Heart left ventricle (tissue), 13 donors: ENCODE measurements around the gene SLX4IP.

Experiments
- CTCF ChIP-seq, 12 donors: fragments of 200-600 bp; sonication (generic) in 4 of 12; IDR thresholded peaks; one replicate each; pipeline versions ENCODE4 v1.5.0 to v1.8.0; 2018 to 2022; ENCODE audit warnings: antibody characterized with exemption in 12 of 12, mild to moderate bottlenecking in 5 of 12
- POLR2A ChIP-seq, 2 donors: fragments of 450-650 bp; IDR thresholded peaks; one replicate each; pipeline ENCODE4 v1.6.1; 2017; ENCODE audit warnings: antibody characterized with exemption in 2 of 2, mild to moderate bottlenecking in 2 of 2, moderate library complexity in 2 of 2
- donor health status: ischemic (EF 13 %, LVEDD 7.1; RV severe dilation, severe dysfunction).
- donor health status: DM: no; HTN: yes; CAD: no.
- donor health status: DM: no; HTN: no; CAD: no.
- donor health status: ischemic (EF 25% LVEDD 6.9; RV normal size, moderate dysfunction).
- donor health status: ischemic (EF 25% LVEDD 5.7; RV mildly dilated, moderate dysfunction).
- donor health status: ischemic (EF 35%, LVEDD 5.7; RV mildly dilated, moderate dysfunction).
- donor health status: nonischemic (EF 11% LVEDD 7.7; RV severe dilation, severe dysfunction).
- donor health status: DM: yes; HTN: yes; CAD: no.
- donor health status: PGD.
- donor health status: ischemic (EF 29% LVEDD 5.4; RV normal size, mild dysfunction).
- donor health status: nonischemic (EF 23%, LVEDD 6.1; RV moderate dilation, normal function).

- TF ChIP-seq POLR2A (IDR thresholded peaks at IDR 0.05) = no peak
- no peak for TF ChIP-seq CTCF (IDR thresholded peaks at IDR 0.05)
Measured at GRCh38 chr20:10387686-10388085, 47.4 kb upstream of the SLX4IP start.
